Measurements from ENCODE around the gene CNP. TPM values are rescaled to one million over a fixed set of nuclear protein-coding genes. Genes with fewer than 3 reads are reported as not detected.
A peak's percentile ranks its signal among the peaks of the same experiment; 100 is the strongest.
"Not testable (repeated sequence)": the region's sequence is repeated elsewhere in the genome, so short reads cannot be mapped to it uniquely, and the experiment has no call there.

CNP gene
- total RNA-seq (ENCODE audit: insufficient read depth, low replicate concordance), result 28.6 TPM

GRCh38 chr17:41966463-41967140 is at the start of gene CNP:
CNP (plus strand) TSS chr17:41966795; CDS start chr17:41966885, 90 bp downstream.
- DNase-seq (ENCODE audit: low spot score), result peak; percentile 92

- peak; percentile 50 for DNase-seq (ENCODE audit: low spot score)
These were observed 49.4 kb upstream of the CNP start for GRCh38 chr17:41917192-41917591.

GRCh38 chr17:41917679-41918313 is 48.8 kb upstream of the CNP start:
- peak; percentile 58 for DNase-seq (ENCODE audit: low spot score)

GRCh38 chr17:41918314-41919164 is 48.1 kb upstream of the CNP start, which contains the start of gene ACLY:
ACLY (minus strand) TSS chr17:41918951; CDS start chr17:41913873, 5,078 bp downstream.
- peak; percentile 99 for DNase-seq (ENCODE audit: low spot score)

- DNase-seq (ENCODE audit: low spot score), result no peak
These were observed 47.3 kb upstream of the CNP start for GRCh38 chr17:41919165-41919817.

- DNase-seq (ENCODE audit: low spot score), result no peak
These were observed 46.6 kb upstream of the CNP start for GRCh38 chr17:41919840-41920579.

GRCh38 chr17:41920580-41920955 is 46.0 kb upstream of the CNP start:
- DNase-seq (ENCODE audit: low spot score), result no peak

GRCh38 chr17:41925991-41926590 is 40.5 kb upstream of the CNP start:
- DNase-seq (ENCODE audit: low spot score), result no peak

GRCh38 chr17:41928693-41929251 is 37.8 kb upstream of the CNP start:
- no peak for DNase-seq (ENCODE audit: low spot score)

- DNase-seq (ENCODE audit: low spot score), result peak; percentile 99
These were observed 36.4 kb upstream of the CNP start, which contains the start of gene ODAD4 for GRCh38 chr17:41930009-41930832. ODAD4 (plus strand) TSS chr17:41930617; CDS start chr17:41930724, 107 bp downstream.

- not testable (repeated sequence) for DNase-seq (ENCODE audit: low spot score)
These were observed 35.8 kb upstream of the CNP start for GRCh38 chr17:41930833-41931156.

- DNase-seq (ENCODE audit: low spot score), result not testable (repeated sequence)
These were observed 34.9 kb upstream of the CNP start for GRCh38 chr17:41931715-41932114.

GRCh38 chr17:41932816-41933389 is 33.7 kb upstream of the CNP start:
- DNase-seq (ENCODE audit: low spot score), result no peak

GRCh38 chr17:41935641-41936040 is 31.0 kb upstream of the CNP start:
- DNase-seq (ENCODE audit: low spot score), result no peak

- DNase-seq (ENCODE audit: low spot score), result no peak
These were observed 28.3 kb upstream of the CNP start for GRCh38 chr17:41937970-41938954.

GRCh38 chr17:41939044-41939692 is 27.4 kb upstream of the CNP start:
- DNase-seq (ENCODE audit: low spot score), result no peak

GRCh38 chr17:41939693-41940090 is 26.9 kb upstream of the CNP start:
- no peak for DNase-seq (ENCODE audit: low spot score)

Measured in umbilical cord (tissue), 2 donors.